GM19328 (cell line): ENCODE results near the gene PPP1R27.

Experiments used
- ATAC-seq: cut with Tn5 transposase; IDR thresholded peaks from one replicate; pipeline ENCODE4 v1.9.1; 2021; ENCODE audit warnings: mild to moderate bottlenecking, moderate library complexity; ENCODE audit not compliant: unreplicated experiment

PPP1R27 gene

DNA sequence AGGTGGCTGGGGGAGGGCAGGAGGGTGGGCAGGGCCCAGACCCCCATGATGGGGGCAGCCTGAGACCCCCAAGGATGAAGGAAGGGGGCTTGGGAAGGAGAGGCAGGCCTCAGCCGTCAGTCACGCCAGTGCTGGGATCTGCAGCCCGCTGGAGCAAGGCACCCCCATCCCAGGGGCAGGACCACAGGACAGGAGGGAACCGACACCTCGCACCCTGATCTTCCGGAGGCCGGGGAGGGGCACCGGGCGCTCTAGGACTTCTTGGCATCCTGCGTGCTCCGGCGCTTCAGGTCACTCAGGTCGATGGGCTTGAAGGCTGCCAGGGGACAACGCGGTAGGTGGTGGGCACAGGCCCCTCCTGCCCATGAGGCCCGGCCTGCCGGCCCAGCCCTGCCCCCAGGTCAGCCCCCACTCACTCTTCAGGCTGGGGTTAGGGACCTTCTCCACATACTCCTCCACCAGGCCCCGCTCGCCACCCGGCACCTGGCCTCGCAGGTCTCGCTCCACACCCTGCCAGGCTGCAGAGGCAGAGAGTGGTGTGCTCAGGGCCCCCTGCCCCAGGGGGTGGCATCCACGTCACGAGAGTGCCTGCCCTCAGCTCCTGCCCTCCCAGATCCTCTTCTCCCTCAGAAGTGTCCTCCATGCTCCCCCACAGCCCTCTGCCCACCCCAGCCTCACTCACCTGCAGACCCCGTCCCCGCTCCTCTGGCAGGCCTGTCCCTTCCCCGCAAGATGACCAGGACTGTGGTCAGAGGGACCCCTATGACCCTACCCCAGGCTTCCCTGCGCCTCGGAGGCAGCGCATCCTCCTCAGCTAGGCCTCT, 11.6 kb downstream of the PPP1R27 start:
- no peak for ATAC-seq

DNA sequence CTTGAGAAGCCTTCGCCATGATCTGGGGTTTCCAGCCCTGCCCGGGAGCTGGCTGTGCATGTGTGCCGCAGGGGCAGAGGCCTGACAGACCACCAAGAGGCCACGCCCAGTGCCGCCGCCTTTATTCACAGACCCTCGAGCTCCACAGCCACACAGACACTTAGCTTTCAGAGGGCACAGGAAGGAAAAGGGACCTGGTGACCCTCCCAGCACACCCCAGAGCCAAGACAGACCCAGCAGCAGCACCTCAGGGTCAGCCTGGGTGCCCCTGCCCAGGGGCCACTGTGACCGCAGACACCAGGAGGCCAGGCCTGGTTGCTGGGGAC, 12.6 kb downstream of the PPP1R27 start:
- ATAC-seq, result no peak

DNA sequence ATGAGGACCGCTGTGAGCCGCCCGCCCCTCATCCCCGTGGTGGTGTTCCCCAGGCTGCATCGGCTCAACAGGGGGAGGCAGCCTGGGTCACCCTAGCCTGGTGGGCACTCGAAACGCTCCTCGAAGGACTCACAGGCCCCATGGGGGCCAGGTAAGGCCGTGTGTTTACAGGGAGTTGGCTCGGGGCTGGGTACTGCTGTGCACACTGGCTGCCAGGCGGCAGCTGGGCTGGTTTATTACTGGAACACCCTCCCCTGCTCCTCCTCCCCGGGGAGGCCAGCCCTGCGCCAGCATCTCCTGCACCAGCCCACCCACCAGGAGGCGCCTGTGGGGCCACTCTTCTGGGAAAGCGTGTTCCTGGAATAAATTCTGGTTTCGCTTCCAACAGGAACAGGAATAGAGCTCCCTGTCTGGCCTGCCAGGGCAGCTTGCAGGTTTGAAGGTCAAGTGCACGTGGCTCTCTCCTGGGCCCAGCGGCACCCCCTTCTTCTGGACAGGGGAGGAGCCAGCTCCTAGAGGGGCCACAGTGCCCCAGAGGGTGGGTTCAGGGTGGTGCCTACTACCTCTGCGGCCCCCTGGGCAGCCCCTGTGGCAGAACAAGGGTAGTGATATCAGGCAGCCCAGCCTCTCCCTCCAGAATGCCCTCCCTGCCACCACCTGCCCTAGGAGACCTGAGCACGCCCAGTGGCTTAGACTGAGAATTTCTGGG, 13.1 kb downstream of the PPP1R27 start:
- ATAC-seq, result no peak

GRCh38 chr17:81821147-81821546, 13.7 kb downstream of the PPP1R27 start:
- no peak for ATAC-seq

- ATAC-seq, result no peak
Measured at GRCh38 chr17:81819708-81820107, 15.1 kb downstream of the PPP1R27 start.

- no peak for ATAC-seq
Measured at GRCh38 chr17:81817758-81818147, 17.1 kb downstream of the PPP1R27 start.

- ATAC-seq, result no peak
Measured at GRCh38 chr17:81815646-81815986, 19.2 kb downstream of the PPP1R27 start.

- ATAC-seq, result no peak
Measured at GRCh38 chr17:81814748-81815645, 19.9 kb downstream of the PPP1R27 start.

DNA sequence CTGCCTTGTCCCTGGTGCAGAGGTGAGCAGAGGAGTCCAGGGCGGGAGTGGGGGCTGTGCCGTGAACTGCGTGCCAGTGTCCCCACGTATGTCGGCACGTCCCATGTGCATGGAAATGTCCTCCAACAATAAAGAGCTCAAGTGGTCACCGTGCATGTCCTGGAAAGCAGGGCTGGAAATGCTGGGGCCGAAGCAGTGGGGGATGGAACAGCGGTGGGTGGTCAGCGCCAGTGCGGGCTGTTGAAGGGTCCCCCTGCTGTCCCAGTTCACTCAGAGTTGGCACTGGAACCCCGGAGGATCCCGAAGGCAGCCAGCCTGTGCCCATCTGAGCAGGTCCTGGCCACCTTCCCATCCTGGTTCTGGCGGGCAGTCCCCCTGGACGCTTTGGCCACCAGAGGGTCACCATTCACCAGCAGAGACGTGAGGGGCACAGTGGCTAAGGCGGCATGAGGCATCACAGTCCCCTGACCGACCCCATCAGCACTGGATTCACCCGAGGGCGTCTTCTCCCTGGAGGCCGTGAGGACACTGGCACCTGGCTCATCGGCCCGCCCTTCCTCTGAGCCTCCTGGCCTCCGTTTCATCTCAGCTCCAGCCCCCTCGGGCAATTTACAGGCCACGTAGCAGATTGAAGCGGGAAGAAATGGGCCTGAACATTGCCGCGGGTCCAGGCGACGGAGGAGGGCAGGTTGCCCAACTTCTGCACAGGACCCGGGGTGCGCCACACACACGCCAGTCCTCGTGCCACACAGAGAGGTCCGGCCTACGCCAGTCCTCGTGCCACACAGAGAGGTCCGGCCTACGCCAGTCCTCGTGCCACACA, 20.8 kb downstream of the PPP1R27 start:
- no peak for ATAC-seq

DNA sequence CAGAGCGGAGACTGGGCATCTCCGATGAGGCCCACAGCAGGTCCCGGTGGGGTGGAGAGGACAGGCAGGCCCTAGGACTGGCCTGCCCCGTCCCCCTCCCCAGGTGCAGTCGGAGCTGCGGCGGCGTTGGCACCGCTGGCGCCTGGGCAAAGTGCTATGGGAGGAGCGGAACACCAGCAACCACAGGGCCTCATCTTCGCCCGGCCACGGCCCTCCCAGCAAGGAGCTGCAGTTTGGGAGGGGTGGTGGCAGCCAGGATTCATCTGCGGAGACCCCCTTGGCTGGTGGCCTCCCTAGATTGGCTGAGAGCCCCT, 21.5 kb downstream of the PPP1R27 start:
- ATAC-seq, result no peak

- ATAC-seq, result no peak
Measured at GRCh38 chr17:81812571-81813370, 22.1 kb downstream of the PPP1R27 start.

GRCh38 chr17:81811705-81812570, 22.9 kb downstream of the PPP1R27 start:
- ATAC-seq, result no peak

DNA sequence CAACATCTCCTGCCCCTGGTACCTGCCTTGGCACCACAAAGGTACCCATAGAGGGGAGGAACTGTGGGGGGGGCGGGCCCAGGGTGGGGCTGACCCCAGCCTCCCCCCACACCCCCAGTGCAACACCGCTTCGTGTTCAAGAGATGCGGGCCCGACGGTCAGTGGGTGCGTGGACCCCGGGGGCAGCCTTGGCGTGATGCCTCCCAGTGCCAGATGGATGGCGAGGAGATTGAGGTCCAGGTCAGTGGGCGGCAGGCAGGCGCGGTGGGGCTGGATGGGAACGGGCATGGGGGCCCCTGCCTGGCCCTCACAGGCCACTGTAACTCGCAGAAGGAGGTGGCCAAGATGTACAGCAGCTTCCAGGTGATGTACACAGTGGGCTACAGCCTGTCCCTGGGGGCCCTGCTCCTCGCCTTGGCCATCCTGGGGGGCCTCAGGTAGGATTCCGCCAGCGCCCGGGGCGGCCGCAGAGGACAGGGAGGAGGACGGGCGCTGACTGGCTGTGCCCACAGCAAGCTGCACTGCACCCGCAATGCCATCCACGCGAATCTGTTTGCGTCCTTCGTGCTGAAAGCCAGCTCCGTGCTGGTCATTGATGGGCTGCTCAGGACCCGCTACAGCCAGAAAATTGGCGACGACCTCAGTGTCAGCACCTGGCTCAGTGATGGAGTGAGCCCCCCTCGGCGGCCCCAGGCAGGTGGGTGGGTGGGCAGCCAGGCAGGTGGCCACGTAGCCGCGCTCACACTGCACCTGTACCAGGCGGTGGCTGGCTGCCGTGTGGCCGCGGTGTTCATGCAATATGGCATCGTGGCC, 23.8 kb downstream of the PPP1R27 start:
- ATAC-seq, result no peak

DNA sequence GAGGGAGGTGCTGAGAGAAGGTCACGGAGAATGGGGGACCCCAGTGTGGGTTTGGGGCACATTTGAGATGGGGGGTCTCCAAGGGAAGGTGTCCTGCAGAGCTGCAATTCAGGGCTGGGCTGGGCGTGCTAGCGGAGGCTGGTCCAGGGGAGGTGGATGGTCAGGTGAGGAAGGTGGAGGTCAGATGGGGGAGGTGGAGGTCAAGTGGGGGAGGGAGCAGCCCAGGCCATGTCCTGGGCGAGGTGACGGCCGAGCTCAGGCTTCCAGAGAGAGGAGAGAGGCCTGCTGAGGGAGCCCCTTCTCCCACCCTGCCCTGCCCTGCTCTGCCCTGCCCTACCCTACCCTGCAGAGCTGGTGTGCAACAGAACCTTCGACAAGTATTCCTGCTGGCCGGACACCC, 24.4 kb downstream of the PPP1R27 start:
- ATAC-seq, result no peak

DNA sequence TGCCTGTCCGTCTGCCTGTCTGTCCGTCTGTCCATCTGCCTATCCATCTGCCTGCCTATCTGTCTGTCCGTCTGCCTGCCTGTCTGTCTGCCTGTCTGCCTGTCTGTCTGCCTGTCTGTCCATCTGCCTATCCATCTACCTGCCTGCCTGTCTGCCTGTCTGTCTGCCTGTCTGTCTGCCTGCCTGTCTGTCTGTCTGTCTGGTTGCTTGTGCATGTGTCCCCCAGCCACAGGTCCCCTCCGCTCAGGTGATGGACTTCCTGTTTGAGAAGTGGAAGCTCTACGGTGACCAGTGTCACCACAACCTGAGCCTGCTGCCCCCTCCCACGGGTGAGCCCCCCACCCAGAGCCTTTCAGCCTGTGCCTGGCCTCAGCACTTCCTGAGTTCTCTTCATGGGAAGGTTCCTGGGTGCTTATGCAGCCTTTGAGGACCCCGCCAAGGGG, 25.3 kb downstream of the PPP1R27 start:
- no peak for ATAC-seq

DNA sequence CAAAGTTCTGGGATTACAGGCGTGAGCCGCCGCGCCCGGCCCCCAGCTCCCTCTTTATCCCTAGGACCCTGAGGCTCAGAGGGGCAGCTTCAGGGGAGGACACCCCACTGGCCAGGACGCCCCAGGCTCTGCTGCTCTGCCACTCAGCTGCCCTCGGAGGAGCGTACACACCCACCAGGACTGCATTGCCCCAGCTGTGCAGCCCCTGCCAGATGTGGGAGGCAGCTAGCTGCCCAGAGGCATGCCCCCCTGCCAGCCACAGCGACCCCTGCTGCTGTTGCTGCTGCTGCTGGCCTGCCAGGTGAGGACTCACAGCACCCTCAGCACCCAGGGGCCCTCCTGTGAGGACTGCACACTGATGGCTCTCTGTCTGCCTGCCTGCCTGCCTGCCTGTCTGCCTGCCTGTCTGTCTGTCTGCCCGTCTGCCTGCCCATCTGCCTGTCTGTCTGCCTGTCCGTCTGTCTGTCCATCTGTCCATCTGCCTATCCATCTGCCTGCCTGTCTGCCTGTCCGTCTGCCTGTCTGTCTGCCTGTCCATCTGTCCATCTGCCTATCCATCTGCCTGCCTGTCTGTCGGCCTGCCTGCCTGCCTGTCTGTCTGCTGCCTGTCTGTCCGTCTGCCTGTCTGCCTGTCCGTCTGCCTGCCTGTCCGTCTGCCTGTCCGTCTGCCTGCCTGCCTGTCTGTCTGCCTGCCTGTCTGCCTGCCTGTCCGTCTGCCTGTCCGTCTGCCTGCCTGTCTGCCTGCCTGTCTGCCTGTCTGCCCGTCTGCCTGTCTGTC, 25.9 kb downstream of the PPP1R27 start:
- ATAC-seq, result no peak

DNA sequence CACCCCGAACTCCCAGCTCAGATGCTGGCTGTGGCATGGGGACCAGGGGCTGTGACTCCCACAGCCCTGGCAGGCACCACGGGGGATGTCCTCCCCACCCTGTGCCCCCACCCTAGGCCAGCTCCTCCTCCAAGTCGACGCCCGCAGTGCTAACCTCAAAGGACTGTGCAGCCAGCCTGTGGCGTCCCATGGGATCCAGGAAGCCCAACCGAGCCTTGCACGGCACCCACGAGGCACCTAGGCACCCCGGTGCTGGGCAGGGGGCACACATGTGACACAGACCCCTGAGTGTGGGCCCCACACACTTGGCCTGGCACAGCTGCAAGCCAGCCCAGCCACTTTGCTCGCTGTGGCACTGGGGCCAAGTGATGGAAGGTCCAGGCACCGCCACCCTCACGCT, 27.0 kb downstream of the PPP1R27 start:
- ATAC-seq, result no peak
